Measurements from ENCODE around the gene S1PR1.

The S1PR1 gene

DNA sequence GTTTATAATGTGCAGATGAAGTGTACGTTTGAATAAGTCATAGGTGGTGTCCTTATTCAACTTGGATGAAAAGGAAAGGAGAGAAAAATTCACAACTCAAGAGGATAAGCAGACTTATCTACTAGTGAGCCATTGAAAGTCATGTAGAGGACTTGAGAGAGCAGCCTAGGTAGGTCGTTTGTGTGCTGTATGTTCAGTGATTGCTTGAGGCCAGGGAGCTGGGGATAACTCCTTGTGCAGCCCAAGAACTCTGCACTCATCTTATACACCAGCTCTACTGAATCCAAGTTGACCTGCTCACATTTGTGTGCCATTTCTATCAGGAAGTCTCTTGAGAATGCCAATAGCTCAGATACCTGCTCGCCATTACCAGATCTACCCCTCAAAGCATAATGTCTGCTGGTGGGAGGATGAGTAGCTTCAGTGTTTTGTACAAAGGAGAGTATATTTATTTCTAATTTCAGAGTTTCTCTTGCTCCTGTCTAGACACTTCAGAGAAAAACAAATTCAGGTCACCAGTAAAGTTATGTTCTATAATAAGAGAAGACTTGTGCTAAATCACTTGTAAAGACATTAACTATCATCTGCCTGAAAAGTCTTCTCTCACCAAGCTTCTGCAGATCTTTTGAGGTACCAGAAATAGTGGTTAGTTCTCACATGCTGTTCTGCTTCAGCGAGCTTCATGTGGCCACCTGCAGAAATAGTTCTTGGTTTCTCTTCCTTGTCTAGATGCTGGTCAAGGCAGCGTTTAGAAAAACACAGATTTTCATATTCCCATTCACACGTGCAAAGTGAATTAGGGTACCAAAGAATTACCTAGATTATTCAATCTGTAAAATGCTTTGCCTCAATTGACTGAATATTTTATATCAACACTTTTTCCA is 10.8 kb downstream of the S1PR1 start:
- TF ChIP-seq, protein P1, sequence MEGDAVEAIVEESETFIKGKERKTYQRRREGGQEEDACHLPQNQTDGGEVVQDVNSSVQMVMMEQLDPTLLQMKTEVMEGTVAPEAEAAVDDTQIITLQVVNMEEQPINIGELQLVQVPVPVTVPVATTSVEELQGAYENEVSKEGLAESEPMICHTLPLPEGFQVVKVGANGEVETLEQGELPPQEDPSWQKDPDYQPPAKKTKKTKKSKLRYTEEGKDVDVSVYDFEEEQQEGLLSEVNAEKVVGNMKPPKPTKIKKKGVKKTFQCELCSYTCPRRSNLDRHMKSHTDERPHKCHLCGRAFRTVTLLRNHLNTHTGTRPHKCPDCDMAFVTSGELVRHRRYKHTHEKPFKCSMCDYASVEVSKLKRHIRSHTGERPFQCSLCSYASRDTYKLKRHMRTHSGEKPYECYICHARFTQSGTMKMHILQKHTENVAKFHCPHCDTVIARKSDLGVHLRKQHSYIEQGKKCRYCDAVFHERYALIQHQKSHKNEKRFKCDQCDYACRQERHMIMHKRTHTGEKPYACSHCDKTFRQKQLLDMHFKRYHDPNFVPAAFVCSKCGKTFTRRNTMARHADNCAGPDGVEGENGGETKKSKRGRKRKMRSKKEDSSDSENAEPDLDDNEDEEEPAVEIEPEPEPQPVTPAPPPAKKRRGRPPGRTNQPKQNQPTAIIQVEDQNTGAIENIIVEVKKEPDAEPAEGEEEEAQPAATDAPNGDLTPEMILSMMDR (conservative IDR thresholded peaks at IDR 0.05; ENCODE audit: low read depth, low read length), result no peak
- no peak overlapping the region for H3K4me3 ChIP-seq (ENCODE audit: low read depth, low read length)
- no peak for DNase-seq (ENCODE audit: low read depth)

DNA sequence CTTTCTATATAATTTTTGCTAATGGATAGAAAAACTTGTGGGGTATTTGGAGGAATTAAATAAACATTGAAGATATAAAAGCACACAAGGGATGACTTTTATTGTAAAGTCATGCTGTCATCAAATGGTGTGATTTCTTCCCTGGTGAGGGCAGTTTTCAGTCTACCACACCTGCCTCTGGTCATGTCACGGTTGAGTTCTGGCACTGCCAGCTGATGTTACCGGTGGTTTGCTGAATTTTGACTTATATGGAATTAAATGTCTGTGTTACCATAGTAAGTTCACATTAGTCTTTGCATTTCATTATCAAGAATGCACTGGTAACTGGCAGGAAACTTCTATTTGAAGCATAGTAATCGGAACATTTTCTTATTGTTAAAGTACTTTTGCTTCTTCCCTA is 13.4 kb downstream of the S1PR1 start:
- TF ChIP-seq, protein P1 (conservative IDR thresholded peaks at IDR 0.05; ENCODE audit: low read depth, low read length), result no peak
- no peak for DNase-seq (ENCODE audit: low read depth)
- no peak overlapping the region for H3K4me3 ChIP-seq (ENCODE audit: low read depth, low read length)

DNA sequence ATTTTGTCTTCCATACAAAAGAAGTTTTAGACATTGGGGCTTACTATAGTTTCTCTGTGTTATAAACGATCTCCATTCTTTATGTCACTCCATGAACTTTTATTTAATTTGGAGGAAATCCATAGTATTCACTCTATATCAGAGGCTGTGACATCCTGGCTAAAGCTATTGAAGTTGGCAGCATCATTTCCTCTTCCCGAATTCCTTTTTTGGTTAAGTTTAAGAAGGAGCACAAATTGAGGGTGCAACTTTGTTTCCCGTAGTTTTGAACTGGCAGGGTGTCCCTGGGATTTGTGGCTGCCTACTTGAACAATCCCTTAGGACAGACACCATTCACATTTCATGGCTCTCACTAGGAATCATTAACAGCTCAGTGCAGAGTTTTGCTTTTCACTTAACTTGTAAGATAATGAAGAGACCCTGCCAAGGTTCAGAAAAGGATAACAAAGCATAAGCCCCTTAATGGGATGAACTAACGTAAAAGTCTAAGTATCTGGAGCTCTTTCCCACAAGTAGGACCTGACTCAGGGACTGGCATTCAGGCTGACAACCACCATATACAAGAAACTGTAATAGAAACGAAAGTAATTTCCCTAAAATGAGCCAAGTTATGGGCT is 13.9 kb downstream of the S1PR1 start:
- no peak overlapping the region for H3K4me3 ChIP-seq (ENCODE audit: low read depth, low read length)
- TF ChIP-seq, protein P1 (conservative IDR thresholded peaks at IDR 0.05; ENCODE audit: low read depth, low read length), result no peak
- DNase-seq (ENCODE audit: low read depth), result no peak

DNA sequence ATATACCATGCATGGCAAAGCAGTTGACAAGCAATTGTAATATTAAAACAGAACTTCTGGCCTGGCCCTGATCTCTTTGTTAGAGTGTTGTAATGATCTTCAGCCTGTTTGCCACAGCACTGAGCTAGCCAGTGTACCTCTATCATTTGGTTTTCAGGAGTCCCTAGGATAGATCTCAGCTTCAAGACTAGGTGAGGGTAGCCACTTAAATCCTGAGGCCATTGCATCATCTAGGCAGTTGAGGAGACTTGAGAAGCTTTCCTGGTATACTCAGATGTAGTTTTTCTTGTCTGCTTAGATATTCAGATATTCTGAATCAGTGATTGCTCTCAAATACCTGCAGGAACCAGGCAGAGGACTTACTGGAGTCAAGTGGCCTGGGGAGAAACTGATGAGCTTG is 14.7 kb downstream of the S1PR1 start:
- DNase-seq (ENCODE audit: low read depth), result no peak
- no peak overlapping the region for H3K4me3 ChIP-seq (ENCODE audit: low read depth, low read length)
- TF ChIP-seq, protein P1 (conservative IDR thresholded peaks at IDR 0.05; ENCODE audit: low read depth, low read length), result no peak

DNA sequence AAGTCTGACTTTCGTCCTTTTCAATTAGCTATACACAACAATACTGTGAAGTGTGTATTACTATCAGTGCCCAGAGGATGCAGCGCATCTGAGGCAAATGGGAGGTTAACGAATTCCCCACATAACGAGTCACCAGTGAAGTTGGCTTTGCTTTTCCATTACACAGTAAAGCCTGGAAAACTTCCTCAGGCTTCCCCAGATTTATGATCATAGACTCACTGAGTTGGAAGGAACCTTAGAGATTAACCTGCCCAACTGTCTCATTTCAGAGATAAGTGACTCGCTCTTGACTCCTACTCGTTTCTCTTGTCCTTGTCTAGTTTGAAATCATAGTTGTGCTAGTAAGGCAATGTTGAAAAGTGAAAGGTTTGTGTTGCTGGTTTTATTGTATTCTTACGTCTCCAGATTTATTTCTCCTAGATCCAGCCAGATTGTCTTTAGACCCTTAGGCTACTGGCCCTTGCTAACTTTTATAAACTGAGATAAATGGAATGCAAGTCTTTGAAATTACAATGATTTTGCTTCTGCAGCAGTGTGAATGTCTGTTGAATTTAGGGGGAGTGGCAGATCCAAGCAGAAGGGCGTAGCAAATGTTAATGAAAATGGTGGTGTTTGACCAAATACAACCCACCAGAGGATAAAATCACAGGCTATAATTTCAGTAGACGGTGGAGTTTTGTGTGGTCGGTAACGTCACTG is 17.3 kb downstream of the S1PR1 start:
- no peak for DNase-seq (ENCODE audit: low read depth)
- H3K4me3 ChIP-seq (ENCODE audit: low read depth, low read length), result no peak overlapping the region
- TF ChIP-seq, protein P1 (conservative IDR thresholded peaks at IDR 0.05; ENCODE audit: low read depth, low read length), result no peak

DNA sequence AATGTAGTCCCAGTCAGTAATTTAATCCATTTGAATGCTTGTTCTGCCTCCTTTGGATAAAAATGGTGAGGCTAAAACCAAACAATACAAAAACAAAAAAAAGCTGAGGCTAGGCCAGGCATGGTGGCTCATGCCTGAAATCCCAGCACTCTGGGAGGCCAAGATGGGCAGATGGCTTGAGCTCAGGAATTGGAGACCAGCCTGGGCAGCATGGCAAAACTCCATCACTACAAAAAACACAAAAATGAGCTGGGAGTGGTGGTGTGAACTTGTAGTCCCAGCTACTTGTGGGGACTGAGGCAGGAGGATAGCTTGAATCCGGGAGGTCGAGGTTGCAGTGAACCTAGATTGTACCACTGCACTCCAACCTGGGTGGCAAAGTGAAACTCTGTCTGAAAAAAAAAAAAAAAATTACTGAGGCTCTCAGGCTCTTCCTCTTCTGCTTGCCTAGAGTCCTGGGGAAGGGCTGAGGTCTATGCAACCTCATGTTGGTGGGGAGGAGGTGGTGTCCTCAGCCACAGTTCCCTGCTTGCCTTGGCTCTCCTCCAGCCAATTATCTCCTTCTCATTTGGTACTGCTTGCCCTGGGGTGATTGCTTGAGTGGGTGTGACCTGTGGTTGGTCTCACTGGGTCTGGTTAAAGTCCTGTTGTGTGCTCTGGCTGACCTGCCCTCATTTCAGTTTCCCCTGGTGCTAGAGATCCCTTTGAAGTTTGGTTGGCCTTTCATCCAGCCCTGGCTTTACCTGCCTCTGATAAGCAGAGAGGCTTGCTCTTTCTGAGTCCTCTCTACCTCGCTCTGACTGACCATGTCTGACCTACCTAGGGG is 20.9 kb downstream of the S1PR1 start:
- DNase-seq (ENCODE audit: low read depth), result no peak
- H3K4me3 ChIP-seq (ENCODE audit: low read depth, low read length), result no peak overlapping the region
- TF ChIP-seq, protein P1 (conservative IDR thresholded peaks at IDR 0.05; ENCODE audit: low read depth, low read length), result no peak
